OCI-LY1 (cell line): ENCODE data around the gene FHOD3.

Source experiments
- EZH2 ChIP-seq: fragments of 200-600 bp; sonication (generic), shearing (Covaris generic); IDR thresholded peaks from 2 replicates; pipeline ENCODE4 v1.8.0; 2017; ENCODE audit warnings: borderline replicate concordance, mixed run types, mild to moderate bottlenecking, antibody characterized with exemption, low read length, moderate library complexity, mixed read lengths
- TF ChIP-seq, protein P1 (sequence below): fragments of 200-600 bp; sonication (generic), shearing (Covaris generic); IDR thresholded peaks from 2 replicates; pipeline ENCODE4 v1.5.1; 2017; ENCODE audit warnings: mild to moderate bottlenecking, antibody characterized with exemption, low read length, moderate library complexity, mixed read lengths

DNA sequence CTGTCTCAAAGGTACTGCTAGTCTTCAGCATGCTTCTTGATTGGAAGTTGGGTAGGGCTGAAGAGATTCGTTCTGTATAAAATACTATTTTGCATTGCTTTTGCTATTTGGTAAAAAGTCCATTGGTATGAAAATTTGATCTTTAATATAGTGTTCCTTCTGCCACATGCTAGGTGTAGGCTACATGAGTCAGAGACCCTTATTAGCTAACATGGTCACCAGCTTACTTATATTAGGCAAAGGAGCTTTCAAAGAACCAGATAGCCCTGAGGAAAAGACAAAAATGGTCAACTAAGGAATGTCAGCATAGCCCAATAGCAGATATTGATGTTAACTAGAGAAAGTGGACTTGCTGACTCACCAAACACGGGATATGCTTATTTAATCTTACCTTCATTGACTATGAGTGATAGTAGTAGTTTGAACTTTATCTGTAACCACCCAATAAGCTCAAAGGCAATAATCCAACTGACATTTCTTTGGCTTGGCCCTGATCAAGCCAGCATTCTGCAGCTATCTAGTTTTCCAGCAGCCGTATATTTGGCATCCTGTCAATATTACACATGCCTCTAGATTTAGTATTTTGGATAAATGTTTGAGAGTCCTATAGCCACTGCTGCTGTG lies 421.3 kb downstream of the FHOD3 start:
- TF ChIP-seq, protein P1, sequence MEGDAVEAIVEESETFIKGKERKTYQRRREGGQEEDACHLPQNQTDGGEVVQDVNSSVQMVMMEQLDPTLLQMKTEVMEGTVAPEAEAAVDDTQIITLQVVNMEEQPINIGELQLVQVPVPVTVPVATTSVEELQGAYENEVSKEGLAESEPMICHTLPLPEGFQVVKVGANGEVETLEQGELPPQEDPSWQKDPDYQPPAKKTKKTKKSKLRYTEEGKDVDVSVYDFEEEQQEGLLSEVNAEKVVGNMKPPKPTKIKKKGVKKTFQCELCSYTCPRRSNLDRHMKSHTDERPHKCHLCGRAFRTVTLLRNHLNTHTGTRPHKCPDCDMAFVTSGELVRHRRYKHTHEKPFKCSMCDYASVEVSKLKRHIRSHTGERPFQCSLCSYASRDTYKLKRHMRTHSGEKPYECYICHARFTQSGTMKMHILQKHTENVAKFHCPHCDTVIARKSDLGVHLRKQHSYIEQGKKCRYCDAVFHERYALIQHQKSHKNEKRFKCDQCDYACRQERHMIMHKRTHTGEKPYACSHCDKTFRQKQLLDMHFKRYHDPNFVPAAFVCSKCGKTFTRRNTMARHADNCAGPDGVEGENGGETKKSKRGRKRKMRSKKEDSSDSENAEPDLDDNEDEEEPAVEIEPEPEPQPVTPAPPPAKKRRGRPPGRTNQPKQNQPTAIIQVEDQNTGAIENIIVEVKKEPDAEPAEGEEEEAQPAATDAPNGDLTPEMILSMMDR: no peak
- TF ChIP-seq EZH2: no peak
